Activated T-cell treated with anti-CD3 and anti-CD28 coated beads for 4 hours (primary cell): Measurements from ENCODE around the gene OPHN1.
"Not testable (repeated sequence)": the region's sequence is repeated elsewhere in the genome, so short reads cannot be mapped to it uniquely, and the experiment has no call there.

Experiments
- DNase-seq: peaks from one replicate; pipeline ENCODE4 v3.0.0-alpha.2; 2020

The OPHN1 gene

GRCh38 chrX:68420559-68420958 lies 12.7 kb downstream of the OPHN1 start:
- no peak for DNase-seq

DNA sequence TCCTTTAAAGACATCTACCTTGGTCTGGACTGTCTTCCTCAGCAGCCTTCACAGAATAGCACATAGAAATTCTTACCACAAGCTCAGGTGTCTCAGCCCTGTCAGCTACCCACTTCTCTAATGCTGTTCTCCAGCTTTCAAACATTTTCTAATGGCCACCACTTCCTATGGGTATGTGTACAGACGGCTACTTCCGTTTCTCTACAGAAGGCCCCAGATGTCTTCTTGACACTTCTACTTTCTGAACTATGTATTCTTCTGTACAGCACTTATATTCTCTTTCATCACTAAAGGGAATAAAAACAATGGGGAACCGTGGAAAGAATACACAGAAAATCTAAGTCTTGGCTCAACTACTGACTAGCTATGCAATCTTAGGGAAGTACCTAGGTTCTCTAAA lies 13.3 kb downstream of the OPHN1 start:
- DNase-seq = no peak

- no peak for DNase-seq
These were observed 15.6 kb downstream of the OPHN1 start for GRCh38 chrX:68417651-68418050.

- DNase-seq = no peak
These were observed 16.7 kb downstream of the OPHN1 start for GRCh38 chrX:68416592-68416991.

- no peak for DNase-seq
These were observed 18.0 kb downstream of the OPHN1 start for GRCh38 chrX:68415316-68415715.

- DNase-seq = no peak
These were observed 20.0 kb downstream of the OPHN1 start for GRCh38 chrX:68413254-68413653.

DNA sequence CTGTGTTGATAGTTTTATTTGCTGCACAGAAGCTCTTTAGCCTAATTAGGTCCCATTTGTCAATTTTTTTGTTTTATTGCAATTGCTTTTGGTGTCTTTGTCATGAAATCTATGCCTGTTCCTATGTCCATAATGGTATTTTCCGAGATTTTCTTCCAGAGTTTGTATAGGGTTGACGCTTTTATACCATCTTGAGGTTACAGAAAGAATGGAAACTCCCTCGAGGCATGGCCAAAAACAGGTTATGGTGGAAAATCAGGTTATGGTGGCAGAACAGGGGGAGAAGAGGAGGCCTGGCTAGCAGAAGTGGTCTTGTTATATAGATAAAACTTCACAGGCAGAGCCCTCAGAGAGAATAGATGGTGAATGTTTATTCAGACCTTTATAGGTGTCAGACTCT lies 21.6 kb downstream of the OPHN1 start:
- no peak for DNase-seq

- DNase-seq = no peak
These were observed 24.1 kb downstream of the OPHN1 start for GRCh38 chrX:68409194-68409593.

DNA sequence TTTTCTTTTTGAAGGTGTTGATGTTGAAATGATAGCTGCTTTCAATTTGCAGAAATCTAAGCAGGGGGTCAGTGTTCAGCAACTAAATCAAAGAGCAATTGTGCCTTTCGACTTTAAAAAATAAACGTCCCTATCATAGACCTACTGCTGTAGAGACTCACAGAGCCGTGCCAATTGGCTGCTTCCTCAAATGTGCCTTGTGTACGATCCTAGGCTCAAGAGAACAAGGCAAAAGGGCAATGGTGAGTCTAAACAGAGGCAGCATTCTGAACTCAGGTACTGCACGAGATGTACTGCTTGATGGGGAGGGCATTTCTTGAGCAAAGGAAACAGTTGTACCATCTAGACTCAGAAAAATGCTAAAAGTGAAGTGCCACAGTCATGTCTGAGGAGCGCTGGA lies 29.8 kb downstream of the OPHN1 start:
- DNase-seq = no peak

DNA sequence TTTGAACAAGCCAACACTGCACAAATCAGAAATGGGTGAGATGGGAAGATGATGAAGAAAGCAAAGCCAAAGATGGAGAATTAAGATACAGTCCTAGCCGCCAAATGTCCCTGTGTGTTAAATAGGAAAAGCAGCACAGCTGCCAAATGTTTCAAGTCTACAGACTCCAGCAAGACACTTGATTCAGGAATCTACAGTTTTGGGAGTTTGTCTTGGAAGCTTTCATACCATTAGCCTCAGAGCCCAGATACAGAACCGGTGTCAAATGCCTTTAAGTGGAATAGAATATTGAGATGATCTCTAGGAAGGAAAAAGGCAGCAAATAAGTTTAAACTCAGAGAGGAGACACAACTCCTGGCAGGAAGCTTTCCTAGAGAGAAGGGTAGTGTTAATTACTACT lies 30.3 kb downstream of the OPHN1 start:
- no peak for DNase-seq

GRCh38 chrX:68402094-68402493 lies 31.2 kb downstream of the OPHN1 start:
- no peak for DNase-seq

- no peak for DNase-seq
These were observed 35.0 kb downstream of the OPHN1 start for GRCh38 chrX:68398291-68398690.

DNA sequence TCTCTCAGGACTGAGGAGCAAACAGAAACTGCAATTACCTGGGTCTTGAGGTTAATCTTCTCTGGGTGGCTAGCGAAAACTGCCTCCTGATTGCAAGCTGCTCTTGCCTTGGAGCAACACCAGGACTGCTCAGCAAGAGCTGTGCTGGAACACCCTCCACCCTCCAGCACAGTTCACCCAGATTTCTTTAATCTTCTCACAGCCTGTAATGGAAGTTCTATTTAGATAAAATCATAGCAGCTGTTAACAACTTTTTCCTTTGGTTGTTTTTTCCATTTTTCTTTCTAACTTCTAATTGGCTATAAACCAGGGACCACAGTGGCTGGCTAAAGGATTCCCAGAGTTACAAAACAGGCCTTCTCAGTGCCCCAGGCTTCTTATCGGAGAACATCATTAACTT lies 36.3 kb downstream of the OPHN1 start:
- DNase-seq = no peak

- not testable (repeated sequence) for DNase-seq
These were observed 43.8 kb downstream of the OPHN1 start for GRCh38 chrX:68389419-68389960.

DNA sequence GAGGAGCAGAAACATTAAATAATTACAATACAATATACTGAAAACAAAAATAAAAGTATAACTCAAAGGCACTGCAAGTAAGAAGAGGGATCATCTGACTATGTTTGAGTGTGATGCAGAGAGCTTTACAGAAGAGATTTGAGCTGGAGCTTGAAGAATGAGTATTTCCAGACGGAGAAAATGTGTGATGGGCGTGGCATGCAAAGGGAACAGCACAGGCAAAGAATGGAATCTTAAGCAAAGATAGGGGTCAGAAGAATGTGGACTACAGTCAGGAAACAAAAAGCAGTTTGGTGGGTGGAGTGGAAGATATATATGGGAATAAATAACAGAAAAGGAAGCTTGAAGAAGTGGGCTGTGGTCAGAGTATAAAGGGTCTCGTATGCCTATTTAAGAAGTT lies 45.5 kb downstream of the OPHN1 start:
- DNase-seq = no peak

DNA sequence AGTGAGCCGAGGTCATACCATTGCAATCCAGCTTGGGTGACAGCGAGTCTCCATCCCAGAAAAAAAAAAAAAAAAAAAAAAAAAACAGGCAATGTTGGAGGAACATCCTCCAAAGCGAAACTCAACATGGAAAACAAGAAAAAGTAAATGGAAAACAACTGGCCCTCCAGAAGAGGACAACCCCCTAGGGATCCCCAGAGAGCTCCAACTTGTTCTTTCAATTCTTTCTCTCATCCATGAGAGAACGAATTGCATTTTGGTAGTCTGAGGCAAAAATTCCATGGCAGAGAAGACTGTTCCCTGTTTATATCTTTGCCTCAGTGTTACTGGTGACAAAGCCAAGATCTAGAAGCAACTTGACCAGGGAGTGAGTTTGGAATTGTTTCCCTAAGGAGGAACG lies 49.8 kb downstream of the OPHN1 start:
- DNase-seq = no peak

GRCh38 chrX:68377579-68377978 lies 55.7 kb downstream of the OPHN1 start:
- DNase-seq = not testable (repeated sequence)

- no peak for DNase-seq
These were observed 56.9 kb downstream of the OPHN1 start for GRCh38 chrX:68376373-68376772.

DNA sequence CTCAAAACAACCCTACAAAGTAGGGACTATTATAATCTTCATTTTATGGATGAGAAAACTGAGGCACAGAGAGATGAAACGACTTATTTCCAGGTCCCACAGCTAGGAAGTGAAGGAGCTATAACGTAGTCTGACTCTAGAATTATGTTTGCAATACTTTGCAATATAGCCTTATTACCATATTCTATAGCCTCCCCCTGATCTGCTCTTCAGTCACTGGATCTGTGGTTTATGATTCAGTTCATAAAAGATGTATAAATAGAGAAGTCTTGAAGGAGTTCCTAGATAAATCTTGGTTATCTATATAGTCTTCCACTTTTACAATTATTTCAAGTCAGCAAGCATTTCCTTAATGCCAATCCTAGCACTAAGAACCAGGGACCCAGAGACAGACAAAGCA lies 57.5 kb downstream of the OPHN1 start:
- DNase-seq = no peak

- no peak for DNase-seq
These were observed 60.6 kb downstream of the OPHN1 start for GRCh38 chrX:68372665-68373064.

DNA sequence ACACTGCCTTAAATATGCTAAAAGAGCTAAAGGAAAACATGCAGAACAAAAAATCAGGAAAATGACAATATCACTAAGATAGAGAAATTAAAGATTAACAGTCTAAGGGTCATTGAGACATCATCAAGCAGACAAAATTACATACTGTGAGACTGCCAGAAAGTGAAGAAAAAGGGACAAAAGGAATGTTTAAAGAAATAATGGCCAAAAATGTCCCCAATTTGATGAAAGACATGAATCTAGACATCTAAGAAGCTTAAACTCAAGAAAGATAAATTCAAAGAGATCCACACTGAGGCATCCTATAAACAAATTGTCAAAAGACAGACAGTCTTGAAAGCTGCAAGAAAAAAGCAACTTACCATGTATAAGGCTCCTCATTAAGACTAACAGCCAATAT lies 63.7 kb downstream of the OPHN1 start:
- DNase-seq = no peak

GRCh38 chrX:68365341-68365740 lies 68.0 kb downstream of the OPHN1 start:
- DNase-seq = no peak

- no peak for DNase-seq
These were observed 69.3 kb downstream of the OPHN1 start for GRCh38 chrX:68363984-68364383.

DNA sequence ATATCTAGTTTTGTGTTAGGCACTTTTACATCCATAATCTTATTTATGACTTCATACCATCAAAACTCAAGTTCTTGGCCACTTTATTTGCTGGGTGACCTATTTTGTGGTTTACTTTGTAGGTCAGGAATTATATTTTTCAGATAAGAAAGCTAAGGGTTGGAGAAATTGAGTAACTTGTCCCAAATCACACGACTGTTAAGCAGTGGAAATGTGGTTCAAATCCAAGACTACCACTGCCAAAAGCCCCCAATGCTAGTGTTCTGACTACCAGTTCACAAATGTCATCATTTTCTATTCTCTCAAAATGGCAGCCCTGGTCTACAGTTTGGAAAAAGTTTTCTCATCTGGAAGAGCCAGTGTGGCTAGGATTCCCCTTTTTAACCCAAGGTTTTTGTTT lies 74.6 kb downstream of the OPHN1 start:
- no peak for DNase-seq

DNA sequence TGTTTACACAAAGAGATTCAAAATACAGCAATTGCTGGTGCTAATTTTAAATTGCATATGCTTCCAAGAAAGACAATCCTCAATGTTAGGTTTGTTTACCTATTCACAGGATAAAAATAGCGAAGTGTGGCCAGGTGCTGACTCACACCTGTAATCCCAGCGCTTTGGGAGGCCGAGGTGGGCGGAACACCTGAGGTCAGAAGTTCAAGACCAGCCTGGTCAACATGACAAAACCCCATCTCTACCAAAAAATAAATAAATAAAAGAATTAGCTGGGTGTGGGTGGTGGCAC lies 77.7 kb downstream of the OPHN1 start:
- no peak for DNase-seq
